Retinal pigment epithelial cell (primary cell): Measurements from ENCODE around the gene TBCA.

ENCODE experiments used
- DNase-seq: peaks from one replicate; pipeline ENCODE4 v3.0.0-alpha.2; 2010; ENCODE audit warnings: low read depth
- H3K4me3 ChIP-seq: 2 replicates; pipeline ENCODE4 v1.5.1; 2011; ENCODE audit warnings: mild to moderate bottlenecking, low read length, control low read depth, moderate library complexity
- TF ChIP-seq, protein P1 (sequence below): conservative IDR thresholded peaks from 2 replicates; pipeline ENCODE4 v1.5.1; 2011; ENCODE audit warnings: low read depth, low read length, control low read depth, inconsistent platforms

TBCA gene

DNA sequence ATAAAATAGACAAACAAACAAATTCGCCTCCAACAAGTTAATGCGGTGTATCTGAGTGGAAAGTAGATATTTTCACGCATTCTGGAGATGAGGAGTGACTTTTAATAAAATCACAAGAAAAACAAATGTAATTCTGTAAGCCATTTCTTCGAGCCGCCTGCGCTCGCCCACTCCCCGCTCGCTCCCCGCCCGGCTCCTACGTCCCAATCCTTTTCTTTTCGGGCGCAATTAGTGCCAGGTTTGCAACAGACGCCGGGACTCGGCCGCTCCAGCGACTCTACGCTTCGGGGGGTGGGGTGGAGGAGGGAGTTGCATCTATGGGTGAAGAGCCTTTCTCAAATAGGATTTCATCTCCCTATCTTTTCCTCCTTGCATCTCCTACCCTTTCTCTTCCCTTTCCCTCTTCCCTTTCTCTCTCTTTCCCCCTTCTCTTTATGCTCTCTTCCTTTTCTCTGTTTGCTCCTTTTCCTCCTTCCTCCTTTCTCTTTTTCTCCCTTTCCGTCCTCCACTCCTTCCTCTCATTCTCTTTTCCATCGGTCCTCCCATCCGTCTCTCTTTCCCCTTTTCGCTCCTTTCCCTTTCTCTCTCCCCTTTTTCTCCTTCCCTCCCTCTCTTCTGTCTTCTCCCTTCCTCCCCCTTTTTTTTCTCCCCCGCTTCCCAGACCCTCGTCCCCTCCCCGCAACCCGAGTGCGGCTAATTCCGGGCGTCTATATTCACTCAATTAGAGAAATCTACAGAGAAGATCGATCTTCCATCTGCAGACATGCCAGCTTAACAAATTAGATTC lies 131.6 kb downstream of the TBCA start:
- no peak overlapping the region for H3K4me3 ChIP-seq
- TF ChIP-seq, protein P1, sequence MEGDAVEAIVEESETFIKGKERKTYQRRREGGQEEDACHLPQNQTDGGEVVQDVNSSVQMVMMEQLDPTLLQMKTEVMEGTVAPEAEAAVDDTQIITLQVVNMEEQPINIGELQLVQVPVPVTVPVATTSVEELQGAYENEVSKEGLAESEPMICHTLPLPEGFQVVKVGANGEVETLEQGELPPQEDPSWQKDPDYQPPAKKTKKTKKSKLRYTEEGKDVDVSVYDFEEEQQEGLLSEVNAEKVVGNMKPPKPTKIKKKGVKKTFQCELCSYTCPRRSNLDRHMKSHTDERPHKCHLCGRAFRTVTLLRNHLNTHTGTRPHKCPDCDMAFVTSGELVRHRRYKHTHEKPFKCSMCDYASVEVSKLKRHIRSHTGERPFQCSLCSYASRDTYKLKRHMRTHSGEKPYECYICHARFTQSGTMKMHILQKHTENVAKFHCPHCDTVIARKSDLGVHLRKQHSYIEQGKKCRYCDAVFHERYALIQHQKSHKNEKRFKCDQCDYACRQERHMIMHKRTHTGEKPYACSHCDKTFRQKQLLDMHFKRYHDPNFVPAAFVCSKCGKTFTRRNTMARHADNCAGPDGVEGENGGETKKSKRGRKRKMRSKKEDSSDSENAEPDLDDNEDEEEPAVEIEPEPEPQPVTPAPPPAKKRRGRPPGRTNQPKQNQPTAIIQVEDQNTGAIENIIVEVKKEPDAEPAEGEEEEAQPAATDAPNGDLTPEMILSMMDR, result no peak
- no peak for DNase-seq

DNA sequence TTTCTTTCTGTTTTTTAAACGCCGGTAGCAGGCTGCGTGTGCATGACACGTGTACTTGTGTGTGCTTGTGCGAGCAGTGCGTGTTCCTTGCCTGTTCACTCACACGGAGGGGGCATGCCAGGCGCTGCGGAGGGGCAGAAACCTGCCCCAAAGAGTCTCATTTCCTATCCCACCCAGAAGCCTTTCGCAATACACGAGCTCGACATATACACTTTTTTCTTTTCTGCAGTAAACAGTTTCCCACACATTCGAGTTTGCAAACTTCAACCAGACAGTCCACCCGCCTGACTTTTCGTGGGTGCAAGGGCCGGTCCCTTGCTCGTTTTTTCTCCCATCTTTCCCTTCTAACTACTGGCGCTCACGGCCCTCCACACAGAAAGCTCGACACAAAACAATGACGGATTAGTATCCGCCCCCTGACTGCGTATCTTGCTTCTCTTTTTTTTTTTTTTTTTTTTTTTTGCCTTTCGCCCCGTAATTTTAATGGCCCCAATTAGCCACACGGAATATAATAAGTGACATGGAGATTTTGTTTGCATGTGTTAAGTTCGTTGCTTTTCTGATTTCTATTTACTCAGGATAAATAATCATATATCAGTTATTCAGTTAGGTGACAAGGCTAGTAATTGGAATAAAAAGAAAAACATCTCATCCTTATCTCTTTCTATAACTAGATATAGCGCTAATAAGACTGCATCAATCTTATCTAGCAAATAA lies 132.3 kb downstream of the TBCA start:
- TF ChIP-seq, protein P1, result no peak
- no peak overlapping the region for H3K4me3 ChIP-seq
- DNase-seq, result no peak

DNA sequence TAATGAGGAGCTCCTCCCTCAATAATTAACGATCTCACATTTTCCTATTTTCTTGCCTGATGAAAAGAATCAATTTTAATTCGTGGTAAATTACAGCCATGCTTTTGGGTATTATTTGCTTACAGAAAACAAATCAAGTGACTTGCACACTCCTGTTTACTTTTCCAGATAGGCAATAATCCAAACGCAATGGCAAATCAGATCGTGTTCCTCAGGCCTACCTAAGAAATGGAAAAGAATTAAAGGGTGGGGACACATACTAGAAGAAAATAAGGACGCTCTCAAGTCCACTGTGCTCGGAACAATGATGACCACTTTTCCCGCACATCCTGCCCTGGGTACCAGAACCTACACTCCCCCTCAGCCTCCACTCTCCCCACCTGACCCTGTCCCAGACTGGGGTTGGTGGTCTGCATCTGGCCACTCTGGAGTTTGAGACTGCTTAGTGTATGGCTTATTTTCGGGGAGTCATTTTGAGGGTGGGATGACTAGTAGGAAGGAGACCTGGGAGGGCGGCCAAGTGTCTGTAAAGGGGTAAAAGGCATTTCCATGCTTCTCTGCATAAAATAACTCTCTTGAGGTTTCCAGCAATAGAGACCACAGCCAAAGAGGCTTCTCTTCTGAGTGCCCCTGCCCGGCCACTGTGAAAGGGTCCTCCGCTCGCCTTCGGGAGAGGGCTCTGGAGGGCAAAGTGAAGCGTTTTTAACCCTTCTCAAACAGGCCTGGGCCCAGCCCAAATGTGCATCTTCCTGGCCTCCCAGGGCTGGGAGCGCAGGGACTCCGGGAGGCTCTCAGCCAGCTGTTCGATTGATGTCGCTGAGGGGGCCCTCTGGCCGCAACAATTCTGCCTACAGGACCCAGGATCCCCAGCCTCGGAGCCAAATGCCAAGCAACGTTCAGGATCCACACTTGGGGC lies 133.1 kb downstream of the TBCA start:
- DNase-seq, result no peak
- TF ChIP-seq, protein P1, result no peak
- no peak overlapping the region for H3K4me3 ChIP-seq

DNA sequence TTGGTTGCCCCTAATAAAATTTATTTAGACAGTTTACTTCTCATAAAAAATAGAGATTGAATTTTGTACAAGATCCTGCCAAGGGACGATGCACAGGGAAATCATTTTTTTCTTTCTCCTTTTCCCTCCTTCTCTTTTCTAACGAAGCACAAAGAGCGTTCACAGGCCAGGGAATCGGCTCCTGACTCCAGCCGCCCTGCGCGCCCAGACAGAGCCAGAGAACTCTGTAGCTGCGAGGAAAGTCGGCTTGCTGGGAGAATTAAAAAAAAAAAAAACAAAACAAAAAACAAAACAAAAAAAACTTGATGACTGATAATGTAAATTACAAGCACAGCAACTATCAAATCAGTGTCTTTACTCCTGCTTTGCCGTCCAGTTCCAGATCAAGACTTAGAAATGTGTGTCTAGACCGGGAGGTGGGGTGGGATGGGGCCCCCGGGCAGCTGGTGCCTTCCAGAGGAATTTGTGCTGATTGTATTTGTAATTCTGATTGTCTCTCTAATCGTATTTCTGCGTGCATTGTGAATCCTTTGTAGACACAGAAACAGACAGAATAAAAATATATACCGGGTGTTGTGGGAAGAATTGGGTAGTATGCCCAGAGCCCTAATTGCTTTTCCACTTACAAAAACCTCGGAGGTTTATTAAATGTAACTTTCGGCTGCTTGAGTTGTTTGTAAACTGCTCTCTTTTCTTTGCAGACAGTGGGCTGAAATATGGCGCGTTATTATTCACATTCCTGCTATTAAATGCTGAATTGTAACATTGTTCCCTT lies 134.0 kb downstream of the TBCA start:
- no peak overlapping the region for H3K4me3 ChIP-seq
- no peak for DNase-seq
- TF ChIP-seq, protein P1, result no peak

DNA sequence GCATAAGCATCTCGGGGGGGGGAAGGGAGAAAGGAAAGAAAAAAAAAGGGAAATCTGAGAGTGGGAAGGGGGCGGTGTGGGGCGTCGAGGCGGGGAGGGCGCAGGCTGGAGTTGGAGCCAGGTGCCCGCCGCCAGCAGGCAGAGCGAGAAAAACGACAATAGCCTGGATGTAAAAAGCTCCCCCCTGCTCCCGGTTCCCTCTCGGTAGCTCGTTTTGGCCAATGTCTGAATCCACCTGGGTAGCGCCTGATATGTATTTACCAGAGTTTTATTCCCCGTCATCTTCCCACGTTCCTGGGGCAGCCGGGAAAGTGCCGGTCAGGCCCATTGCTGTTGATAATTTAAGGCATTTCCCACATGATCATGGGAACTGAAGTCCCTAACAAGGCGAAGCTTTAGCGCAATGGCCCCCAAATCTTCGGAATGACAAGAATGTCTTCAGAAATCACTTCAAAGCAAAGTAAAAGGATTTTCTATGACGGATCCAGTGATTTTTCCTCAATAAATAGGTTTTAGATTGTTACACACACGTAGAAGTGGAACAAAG lies 134.7 kb downstream of the TBCA start:
- no peak overlapping the region for H3K4me3 ChIP-seq
- DNase-seq, result no peak
- TF ChIP-seq, protein P1, result no peak
